CD4-positive, alpha-beta T cell treated with Interferon alpha-2 for 1 hour (primary cell): ENCODE measurements around the gene PIM2.
"Not testable (repeated sequence)": the region's sequence is repeated elsewhere in the genome, so short reads cannot be mapped to it uniquely, and the experiment has no call there.

Source experiments
- DNase-seq, 2 donors: peaks; one replicate each; pipeline ENCODE4 v3.0.0-alpha.2; 2020 to 2022

Gene PIM2

DNA sequence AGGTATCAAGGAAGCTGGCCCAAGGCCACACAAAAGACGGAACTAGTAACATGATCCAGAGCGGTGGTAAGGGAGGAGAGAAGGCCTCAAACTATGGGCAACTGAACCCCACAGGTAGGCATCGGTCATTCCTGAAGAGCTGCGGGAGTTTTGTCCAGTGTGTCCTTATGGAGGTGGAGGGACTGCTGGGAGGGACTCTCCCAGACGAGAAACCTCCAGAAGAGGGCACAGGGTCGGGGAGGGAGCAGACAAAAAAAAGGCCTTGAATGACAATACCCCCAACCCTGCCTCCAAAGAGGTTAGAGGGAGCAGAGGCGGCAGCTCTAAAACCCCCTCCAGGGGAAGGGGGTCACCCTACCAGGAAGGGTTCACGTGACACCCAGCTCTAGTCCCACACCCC lies 14.6 kb downstream of the PIM2 start:
- no peak for DNase-seq

- DNase-seq = no peak
These were observed 15.5 kb downstream of the PIM2 start for GRCh38 chrX:48903290-48903689.

GRCh38 chrX:48902776-48903175 lies 16.0 kb downstream of the PIM2 start:
- DNase-seq = no peak

- no peak for DNase-seq
These were observed 16.7 kb downstream of the PIM2 start for GRCh38 chrX:48902135-48902534.

- no peak for DNase-seq
These were observed 17.8 kb downstream of the PIM2 start for GRCh38 chrX:48901069-48901468.

- DNase-seq = no peak
These were observed 19.8 kb downstream of the PIM2 start for GRCh38 chrX:48899078-48899410.

DNA sequence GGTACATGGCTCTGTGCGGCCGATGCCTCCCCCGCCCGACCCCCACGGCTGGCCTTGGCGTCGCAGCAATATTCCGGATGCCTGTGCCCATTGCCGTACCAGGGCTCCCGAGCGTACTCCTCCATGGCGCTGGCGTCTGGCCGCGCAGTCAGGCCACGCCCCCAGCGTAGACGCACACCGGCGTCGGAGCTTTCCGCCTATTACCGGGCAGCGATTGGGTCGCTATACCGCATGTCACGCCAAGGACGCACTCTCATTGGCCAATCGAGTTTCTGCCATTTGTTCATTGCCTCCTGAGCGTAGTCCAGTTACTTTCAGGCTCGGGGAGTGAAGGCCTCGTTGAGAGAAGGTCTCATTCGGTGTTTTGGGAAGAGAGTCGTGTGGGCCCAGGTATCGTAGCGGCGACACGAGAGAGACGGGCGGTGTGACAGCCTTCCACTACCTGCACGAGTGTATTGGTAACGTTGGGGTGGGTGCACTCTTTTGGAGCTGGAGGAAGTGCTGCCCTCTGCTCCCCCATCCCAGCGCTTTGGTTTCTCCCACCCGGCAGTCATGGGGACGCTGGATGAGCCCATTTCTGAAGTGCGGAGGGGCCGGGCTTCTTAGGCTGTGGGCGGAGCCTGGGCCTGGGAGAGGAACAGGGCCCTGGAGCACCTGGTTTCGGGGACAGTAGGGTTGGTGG lies 21.1 kb downstream of the PIM2 start, which contains the start of the genes PQBP1 and TIMM17B:
TSS of gene PQBP1 (plus strand) at position 306 of the 682 bp plus-strand sequence. CDS start 580 bp downstream, outside the sequence.
TSS of gene TIMM17B (minus strand) at position 144 of the 682 bp plus-strand sequence. CDS start at position 125, 19 bp downstream.
- peak; percentile 93 for DNase-seq

- peak; percentile 75 to 83 for DNase-seq
These were observed 21.6 kb downstream of the PIM2 start for GRCh38 chrX:48897157-48897624.

DNA sequence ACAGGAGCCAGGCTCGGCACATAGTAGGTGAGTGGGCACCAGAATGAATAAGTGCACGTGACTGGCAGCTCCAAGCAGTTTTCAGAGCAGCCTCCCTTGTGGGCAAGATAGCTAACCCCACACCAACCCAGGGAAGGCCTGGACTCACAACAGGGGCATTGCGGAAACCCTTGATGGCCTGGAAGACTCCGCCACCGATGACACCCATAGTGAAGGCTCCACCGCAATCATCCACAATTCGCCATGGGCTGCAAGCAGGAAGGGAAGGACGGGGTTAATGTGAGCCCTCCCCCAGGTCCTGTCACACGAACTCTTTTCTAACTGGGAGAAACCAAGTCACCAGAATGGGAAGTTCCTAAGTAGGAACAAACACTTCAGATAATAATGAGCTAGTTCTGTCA lies 22.2 kb downstream of the PIM2 start:
- no peak for DNase-seq

DNA sequence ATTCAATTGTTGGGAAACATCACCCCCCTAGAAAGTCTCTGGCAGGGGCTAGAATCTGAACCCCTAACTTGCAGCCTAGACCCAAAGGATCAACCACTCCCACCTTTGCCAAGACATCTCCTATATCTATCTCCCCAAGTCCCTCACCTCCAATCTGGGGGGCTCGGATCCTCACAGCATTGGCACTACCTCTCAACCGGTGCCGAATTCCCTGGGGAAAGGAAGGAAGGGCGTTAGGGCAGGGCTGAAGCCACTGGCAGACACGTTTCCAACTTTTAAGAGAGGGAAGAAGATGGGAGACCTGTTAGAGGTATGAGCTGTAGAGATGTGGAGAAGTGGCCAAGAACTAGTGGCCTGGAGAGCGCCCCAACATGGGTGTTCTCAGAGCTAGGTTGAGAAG lies 23.9 kb downstream of the PIM2 start:
- no peak for DNase-seq

DNA sequence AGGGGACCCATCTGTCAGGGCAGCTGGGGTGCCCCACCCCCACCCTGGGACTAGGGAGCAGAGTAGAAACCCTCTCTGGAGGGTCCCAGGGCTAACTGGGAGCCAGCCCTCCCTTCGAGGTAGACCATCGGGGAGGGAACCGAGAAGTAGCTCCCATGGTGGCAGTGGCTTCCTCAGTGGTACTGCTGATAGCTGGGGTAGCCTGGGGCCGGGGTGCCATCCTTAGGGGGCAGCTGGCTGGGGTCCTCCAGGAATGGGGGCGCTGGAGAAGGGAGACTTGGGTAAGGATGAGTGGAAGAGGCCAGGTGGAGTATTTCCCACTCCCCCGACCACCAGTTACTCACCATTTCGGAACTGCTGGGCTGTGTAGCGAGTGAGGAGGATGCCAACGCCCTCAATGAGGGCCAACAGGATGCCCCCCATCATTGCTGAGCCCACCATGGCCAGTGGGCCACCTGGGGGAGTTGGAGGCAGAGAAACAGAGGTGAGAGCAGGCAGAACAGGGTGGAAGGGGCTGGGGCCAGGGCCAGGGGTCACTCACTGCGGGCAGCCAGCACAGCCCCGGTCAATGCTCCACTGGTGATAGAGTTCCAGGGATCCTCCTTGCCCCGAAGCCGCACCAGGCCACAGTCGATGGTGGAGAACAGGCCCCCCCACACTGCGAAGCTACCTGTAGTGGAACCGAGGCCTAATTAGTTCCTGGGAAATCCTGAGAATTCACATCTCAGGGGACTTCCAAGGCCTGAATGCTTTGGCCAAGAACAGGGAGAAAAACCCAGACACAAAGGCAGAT lies 25.1 kb downstream of the PIM2 start:
- no peak for DNase-seq

GRCh38 chrX:48892896-48893295 lies 25.9 kb downstream of the PIM2 start:
- no peak for DNase-seq

DNA sequence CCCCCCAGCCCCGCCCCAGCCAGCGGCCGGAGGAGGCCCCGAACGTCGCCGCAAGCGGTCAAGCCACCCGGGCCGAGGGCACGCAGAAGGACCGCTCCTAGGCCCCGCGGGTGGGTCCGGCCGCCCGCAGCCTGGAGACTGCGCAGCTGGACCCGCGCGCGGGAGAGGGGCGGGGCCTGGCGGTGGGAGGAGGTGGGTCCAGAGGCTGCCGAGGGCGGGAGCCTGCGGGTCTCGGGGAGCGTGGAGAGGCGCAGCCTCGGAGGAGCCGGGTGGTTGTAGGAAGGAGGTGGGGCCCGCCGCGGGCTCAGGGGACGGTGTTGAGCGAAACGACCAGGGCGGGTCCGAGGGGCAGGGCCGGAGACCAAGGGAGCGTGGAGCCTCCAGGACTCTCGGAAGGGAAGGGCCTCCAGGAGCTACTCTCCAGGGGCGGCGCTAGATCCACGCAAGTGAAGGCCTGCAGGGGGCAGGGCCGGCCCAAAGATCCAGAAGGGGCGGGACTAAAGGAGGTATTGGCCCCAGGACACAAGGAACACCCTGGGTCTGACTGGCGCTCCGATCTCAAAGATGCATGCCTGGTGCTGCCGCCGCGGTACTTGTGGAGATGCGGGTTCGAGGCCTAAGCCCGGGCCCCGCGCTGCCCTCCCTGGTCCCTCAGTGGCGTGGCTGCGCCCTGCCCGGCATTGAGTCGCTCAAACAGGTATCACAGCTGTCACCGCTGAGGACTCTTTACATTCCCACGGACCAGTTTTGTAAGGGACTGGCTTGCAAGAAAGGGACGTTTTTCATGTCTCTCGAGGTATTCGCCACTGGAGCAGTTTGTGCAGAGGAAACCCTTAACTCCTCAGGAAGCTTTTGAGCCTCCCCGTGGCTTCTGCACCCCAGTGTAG lies 27.2 kb downstream of the PIM2 start:
- DNase-seq = peak; percentile 80 to 84

- DNase-seq = peak in 1 of 2 donors; percentile 31
These were observed 27.9 kb downstream of the PIM2 start for GRCh38 chrX:48890934-48891401.

- DNase-seq = no peak
These were observed 28.4 kb downstream of the PIM2 start for GRCh38 chrX:48890296-48890925.

GRCh38 chrX:48886586-48886985 lies 32.2 kb downstream of the PIM2 start:
- not testable (repeated sequence) for DNase-seq

- no peak for DNase-seq
These were observed 35.1 kb downstream of the PIM2 start for GRCh38 chrX:48883729-48884128.

DNA sequence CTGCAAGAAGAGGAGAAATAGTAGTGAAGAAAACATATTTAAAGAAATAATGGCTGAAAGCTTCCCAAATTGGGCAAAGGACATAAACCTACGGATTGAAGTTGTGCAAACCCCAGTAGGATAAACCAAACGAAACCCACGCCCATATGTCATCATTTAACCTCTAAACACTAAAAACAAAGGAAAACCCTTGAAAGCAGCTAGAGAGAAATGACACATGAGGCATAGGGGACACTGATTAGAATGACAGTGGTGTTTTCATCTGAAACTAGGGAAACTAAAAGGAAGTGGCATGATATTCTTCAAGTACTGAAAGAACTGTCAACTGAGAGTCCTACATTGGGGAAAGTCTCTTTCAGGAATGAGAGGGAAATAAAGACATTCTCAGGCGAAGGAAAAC lies 41.9 kb downstream of the PIM2 start:
- DNase-seq = not testable (repeated sequence)

GRCh38 chrX:48872017-48872416 lies 46.8 kb downstream of the PIM2 start:
- DNase-seq = not testable (repeated sequence)

- no peak for DNase-seq
These were observed 54.6 kb downstream of the PIM2 start for GRCh38 chrX:48864210-48864609.
